SH-SY5Y (cell line): Measurements from ENCODE around the gene UNKL.

Source experiments
- GATA2 ChIP-seq: IDR thresholded peaks from 2 replicates; pipeline ENCODE4 v1.6.1; 2011; ENCODE audit warnings: mild to moderate bottlenecking, low read depth, low read length
- GATA3 ChIP-seq: IDR thresholded peaks from 2 replicates; pipeline ENCODE4 v1.6.1; 2011; ENCODE audit warnings: low read depth, mild to moderate bottlenecking, low read length, moderate library complexity

- TF ChIP-seq GATA3 (no peak), GATA2 (no peak)
These were observed 56.5 kb downstream of the UNKL start for GRCh38 chr16:1357906-1358566.
